Skin of body (tissue), 2 donors: ENCODE data around the gene MUC12. TPM values are rescaled to one million over a fixed set of nuclear protein-coding genes. Genes with fewer than 3 reads are reported as not detected.
"Not testable (repeated sequence)": the region's sequence is repeated elsewhere in the genome, so short reads cannot be mapped to it uniquely, and the experiment has no call there.

Experiments
- DNase-seq: peaks from one replicate; lab custom pipeline; 2025; lab: John Stamatoyannopoulos, UW
- total RNA-seq: library from RNA; depleted of rRNA; stranded (reverse); fragments of >200 nt; gene quantifications from one replicate; pipeline ENCODE4 v1.2.3, GENCODE V29; 2014

The MUC12 gene
- total RNA-seq, 1 donor from 2014 or later: not detected

DNA sequence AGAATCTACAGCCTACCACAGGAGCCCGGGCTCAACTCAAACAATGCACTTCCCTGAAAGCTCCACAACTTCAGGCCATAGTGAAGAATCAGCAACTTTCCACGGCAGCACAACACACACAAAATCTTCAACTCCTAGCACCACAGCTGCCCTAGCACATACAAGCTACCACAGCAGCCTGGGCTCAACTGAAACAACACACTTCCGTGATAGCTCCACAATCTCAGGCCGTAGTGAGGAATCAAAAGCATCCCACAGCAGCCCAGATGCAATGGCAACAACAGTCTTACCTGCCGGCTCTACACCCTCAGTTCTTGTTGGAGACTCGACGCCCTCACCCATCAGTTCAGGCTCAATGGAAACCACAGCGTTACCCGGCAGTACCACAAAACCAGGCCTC is 22.3 kb downstream of the MUC12 start:
- no peak for DNase-seq

DNA sequence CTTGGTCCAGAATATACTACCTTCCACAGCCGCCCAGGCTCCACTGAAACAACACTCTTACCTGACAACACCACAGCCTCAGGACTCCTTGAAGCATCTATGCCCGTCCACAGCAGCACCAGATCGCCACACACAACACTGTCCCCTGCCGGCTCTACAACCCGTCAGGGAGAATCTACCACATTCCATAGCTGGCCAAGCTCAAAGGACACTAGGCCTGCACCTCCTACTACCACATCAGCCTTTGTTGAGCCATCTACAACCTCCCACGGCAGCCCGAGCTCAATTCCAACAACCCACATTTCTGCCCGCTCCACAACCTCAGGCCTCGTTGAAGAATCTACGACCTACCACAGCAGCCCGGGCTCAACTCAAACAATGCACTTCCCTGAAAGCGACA is 22.9 kb downstream of the MUC12 start:
- DNase-seq: not testable (repeated sequence)

DNA sequence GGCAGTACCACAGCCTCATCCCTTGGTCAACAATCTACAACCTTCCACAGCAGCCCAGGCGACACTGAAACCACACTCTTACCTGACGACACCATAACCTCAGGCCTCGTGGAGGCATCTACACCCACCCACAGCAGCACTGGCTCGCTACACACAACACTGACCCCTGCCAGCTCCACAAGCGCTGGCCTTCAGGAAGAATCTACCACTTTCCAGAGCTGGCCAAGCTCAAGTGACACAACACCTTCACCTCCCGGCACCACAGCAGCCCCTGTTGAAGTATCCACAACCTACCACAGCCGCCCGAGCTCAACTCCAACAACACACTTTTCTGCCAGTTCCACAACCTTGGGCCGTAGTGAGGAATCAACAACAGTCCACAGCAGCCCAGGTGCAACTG is 25.3 kb downstream of the MUC12 start:
- not testable (repeated sequence) for DNase-seq

DNA sequence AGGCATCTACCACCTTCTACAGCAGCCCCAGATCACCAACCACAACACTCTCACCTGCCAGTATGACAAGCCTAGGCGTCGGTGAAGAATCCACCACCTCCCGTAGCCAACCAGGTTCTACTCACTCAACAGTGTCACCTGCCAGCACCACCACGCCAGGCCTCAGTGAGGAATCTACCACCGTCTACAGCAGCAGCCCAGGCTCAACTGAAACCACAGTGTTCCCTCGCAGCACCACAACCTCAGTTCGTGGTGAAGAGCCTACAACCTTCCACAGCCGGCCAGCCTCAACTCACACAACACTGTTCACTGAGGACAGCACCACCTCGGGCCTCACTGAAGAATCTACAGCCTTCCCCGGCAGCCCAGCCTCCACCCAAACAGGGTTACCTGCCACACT is 29.2 kb downstream of the MUC12 start:
- DNase-seq: not testable (repeated sequence)

DNA sequence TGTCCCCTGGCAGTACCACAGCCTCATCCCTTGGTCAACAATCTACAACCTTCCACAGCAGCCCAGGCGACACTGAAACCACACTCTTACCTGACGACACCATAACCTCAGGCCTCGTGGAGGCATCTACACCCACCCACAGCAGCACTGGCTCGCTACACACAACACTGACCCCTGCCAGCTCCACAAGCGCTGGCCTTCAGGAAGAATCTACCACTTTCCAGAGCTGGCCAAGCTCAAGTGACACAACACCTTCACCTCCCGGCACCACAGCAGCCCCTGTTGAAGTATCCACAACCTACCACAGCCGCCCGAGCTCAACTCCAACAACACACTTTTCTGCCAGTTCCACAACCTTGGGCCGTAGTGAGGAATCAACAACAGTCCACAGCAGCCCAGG is 30.0 kb downstream of the MUC12 start:
- DNase-seq: not testable (repeated sequence)

DNA sequence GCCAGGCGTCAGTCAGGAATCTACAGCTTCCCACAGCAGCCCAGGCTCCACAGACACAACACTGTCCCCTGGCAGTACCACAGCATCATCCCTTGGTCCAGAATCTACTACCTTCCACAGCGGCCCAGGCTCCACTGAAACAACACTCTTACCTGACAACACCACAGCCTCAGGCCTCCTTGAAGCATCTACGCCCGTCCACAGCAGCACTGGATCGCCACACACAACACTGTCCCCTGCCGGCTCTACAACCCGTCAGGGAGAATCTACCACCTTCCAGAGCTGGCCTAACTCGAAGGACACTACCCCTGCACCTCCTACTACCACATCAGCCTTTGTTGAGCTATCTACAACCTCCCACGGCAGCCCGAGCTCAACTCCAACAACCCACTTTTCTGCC is 30.7 kb downstream of the MUC12 start:
- DNase-seq: not testable (repeated sequence)

DNA sequence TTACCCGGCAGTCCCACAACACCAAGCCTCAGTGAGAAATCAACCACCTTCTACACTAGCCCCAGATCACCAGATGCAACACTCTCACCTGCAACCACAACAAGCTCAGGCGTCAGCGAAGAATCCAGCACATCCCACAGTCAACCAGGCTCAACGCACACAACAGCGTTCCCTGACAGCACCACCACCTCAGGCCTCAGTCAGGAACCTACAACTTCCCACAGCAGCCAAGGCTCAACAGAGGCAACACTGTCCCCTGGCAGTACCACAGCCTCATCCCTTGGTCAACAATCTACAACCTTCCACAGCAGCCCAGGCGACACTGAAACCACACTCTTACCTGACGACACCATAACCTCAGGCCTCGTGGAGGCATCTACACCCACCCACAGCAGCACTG is 33.0 kb downstream of the MUC12 start:
- DNase-seq: not testable (repeated sequence)

DNA sequence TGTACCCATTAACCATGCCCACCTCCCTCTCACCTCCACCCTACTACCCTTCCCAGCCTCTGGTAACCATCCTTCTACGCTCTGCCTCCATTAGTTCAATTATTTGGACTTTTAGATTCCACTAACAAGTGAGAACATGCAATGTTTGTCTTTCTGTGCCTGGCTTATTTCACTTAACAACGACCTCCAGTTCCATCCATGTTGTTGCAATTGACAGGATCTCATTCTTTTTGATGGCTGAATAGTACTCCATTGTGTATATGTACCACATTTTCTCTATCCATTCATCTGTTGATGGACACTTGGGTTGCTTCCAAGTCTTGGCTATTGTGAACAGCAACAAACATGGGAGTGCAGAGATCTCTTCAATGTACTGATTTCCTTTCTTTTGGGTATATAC is 38.0 kb downstream of the MUC12 start:
- not testable (repeated sequence) for DNase-seq

DNA sequence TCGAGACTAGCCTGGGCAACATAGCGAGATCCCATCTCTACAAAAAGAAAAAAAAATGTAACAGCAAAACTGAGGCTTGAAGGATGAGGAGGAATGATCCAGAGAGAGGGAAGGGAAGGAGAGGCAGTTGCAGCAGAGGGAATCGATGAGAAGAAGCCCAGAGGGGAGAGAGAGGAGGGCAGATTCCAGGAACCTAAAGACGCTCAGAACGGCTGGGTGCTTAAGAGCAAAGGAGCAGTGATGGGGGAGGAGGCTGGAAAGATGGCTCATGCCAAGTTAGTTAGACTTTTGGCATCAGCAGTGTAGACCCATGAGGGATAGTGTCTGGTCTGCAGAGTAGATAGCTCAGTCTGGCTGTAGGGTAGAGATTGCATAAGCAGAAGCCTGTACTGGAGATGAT is 40.3 kb downstream of the MUC12 start:
- no peak for DNase-seq

DNA sequence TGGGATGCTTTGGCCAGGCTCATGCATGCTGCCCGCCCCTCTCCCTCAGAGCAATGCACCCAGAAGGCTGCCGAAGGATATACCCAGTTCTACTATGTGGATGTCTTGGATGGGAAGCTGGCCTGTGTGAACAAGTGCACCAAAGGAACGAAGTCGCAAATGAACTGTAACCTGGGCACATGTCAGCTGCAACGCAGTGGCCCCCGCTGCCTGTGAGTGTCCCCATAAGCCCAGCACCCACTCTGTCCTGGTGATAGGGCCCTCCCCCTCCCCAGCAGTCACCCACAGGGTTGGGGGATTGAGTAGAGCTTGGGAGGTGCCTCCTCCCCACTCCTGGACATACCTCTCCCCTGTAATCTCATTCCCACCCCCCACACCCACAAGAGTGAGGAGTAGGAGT is 43.6 kb downstream of the MUC12 start:
- no peak for DNase-seq

DNA sequence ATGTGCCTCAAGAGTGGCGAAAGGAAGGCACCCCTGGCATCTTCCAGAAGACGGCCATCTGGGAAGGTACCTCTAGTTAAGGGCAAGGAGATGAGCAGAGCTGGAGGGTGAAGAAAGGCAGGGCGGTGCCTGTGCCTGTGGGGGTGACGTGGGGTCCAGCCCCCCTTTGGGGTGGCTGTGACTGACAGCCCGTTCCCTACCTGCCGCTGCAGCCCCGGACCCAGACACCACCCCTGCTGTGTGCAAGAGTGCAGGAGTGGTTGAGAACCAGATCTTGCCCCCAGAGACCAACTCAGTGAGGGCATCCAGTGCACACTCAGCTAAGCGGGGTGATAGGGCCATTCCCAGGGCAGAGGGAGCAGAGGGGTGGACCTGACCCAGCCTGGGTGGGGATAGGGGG is 46.3 kb downstream of the MUC12 start:
- no peak for DNase-seq

DNA sequence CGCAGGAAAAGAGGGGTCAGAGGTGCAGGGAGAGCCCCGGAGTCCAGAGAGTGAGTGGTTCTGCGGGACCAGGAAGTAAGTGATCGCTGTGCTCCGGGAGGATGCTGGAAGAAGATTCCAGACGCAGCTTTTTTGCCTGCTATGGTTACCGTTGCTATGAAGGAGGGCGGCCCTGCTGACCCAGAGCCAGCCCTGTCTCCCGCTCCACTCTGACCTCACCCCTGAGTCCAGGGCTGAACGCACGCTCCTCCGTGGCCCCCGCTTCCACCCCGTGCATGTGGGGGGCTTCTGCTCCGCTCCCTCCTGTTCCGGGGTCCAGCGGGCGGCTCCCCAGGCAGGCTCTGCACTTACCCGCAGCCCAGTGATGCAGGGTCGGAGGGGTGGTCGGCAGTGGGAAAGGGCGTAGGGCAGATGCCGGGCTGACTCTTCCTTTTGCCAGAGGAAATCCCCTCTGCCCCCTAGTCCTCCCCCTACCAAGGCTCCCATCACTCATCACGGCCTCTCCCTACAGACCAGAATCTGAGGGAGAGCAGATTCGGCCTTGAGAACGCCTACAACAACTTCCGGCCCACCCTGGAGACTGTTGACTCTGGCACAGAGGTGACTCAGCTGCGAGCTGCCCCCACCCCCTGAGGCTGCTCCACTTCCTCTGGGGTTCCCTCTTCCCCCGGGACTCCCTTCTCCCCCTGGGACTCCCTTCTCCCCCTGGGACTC is 47.9 kb downstream of the MUC12 start:
- peak; percentile 64 for DNase-seq

DNA sequence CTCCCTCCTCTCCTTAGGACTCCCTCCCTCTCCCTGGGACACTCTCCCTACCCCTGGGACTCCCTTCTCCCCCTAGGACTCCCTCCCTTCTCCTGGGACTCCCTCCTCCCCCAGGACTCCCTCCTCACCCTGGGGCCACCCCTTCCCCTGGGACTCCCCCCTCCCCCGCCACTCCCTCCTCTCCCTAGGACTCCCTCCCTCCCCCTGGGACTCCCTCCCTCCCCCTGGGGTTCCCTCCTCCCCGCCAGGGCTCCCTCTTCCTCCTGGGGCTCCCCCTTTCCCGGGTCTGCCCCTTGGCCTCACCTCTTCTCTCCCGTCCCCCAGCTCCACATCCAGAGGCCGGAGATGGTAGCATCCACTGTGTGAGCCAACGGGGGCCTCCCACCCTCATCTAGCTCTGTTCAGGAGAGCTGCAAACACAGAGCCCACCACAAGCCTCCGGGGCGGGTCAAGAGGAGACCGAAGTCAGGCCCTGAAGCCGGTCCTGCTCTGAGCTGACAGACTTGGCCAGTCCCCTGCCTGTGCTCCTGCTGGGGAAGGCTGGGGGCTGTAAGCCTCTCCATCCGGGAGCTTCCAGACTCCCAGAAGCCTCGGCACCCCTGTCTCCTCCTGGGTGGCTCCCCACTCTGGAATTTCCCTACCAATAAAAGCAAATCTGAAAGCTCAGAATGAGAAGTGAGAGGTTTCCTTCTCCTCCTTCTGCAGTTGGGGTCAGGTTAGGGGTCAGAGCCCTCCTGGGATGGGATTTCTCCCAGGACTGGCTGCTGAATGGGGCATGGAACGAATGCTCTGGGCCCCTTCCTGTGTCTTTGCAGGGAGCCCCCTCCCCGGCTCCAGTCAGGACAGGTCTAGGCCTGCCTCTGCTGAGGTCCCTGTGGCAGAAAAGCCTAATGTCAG is 49.2 kb downstream of the MUC12 start:
- no peak for DNase-seq

DNA sequence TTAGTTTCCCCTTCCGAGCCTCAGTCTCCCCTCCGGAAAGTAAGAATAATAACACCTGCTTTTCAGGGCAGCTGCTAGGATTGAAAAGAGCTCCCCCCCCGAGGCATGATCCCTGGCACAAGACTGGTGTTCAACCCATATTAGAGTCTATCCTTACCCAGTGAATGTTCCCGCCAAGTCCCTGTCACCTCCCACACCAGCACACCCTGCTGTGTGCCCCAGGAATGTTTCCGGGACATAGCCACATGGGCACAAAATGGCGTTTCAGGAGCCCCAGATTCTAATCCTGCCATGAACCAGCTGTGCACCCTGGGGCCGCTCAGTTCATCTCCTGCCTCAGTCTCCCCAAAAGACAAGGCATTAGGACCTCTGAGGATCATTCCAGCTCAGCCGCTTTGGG is 51.1 kb downstream of the MUC12 start:
- DNase-seq: no peak

DNA sequence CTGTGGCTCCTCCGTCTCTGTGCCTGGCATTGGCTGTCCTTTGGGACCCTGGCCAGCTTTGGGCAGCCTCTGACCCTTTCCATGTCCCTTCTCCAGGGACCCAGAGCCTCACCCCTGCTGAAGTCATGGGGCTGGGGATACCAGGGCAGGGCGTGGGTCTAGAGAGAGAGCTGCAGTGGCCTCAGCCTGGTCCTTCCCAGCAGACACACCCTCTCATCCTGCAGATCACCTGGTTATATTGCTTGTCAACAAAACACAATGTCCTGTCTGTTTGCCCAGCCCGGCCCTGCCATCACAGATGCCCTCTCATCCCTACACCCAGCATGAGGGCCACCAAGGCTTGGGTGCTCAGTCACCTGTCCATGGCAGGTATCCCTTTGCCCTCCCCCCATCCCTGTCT is 52.3 kb downstream of the MUC12 start:
- no peak for DNase-seq

DNA sequence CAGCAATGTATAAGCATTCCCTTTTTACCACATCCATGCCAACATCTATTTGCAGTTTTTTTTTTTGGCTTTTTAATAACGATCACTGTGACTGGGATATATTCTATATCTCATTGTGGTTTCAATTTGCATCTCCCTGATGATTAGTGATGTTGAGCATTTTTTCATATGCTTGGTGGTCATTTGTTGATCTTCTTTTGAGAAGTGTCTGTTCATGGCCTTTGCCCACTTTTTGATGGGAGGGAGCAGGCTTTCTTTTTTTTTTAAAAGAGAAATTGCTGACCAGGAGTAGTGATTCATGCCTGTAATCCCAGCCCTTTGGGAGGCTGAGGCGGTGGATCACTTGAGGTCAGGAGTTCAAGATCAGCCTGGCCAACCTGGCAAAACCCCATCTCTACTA is 54.5 kb downstream of the MUC12 start:
- no peak for DNase-seq

DNA sequence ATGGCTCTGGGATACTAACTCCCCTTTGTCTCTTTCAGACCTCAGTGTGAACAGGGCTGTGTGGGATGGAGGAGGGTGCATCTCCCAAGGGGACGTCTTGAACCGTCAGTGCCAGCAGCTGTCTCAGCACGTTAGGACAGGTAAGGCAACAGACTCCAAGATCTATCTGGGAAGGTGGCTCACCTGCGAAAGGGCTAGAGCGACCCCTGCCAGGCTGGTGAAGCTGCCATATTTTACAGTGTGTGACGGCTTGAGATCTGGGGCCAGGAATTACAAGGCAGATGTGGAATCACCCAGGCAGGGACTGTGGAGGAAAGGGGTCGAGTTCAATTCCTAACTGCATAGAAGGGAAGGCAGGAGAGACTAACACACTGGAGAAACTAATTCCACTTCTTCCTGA is 61.7 kb downstream of the MUC12 start:
- DNase-seq: no peak

DNA sequence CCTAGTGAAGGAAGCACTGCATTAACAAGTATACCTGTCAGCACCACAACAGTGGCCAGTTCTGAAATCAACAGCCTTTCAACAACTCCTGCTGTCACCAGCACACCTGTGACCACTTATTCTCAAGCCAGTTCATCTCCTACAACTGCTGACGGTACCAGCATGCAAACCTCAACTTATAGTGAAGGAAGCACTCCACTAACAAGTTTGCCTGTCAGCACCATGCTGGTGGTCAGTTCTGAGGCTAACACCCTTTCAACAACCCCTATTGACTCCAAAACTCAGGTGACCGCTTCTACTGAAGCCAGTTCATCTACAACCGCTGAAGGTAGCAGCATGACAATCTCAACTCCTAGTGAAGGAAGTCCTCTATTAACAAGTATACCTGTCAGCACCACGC is 66.6 kb downstream of the MUC12 start:
- no peak for DNase-seq

DNA sequence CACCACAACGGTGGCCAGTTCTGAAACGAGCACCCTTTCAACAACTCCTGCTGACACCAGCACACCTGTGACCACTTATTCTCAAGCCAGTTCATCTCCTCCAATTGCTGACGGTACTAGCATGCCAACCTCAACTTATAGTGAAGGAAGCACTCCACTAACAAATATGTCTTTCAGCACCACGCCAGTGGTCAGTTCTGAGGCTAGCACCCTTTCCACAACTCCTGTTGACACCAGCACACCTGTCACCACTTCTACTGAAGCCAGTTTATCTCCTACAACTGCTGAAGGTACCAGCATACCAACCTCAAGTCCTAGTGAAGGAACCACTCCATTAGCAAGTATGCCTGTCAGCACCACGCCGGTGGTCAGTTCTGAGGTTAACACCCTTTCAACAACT is 71.9 kb downstream of the MUC12 start:
- DNase-seq: not testable (repeated sequence)

DNA sequence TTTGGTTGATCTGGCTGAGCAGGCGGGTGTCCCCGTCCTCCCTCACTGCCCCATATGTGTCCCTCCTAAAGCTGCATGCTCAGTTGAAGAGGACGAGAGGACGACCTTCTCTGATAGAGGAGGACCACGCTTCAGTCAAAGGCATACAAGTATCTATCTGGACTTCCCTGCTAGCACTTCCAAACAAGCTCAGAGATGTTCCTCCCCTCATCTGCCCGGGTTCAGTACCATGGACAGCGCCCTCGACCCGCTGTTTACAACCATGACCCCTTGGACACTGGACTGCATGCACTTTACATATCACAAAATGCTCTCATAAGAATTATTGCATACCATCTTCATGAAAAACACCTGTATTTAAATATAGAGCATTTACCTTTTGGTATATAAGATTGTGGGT is 89.0 kb downstream of the MUC12 start:
- DNase-seq: no peak

DNA sequence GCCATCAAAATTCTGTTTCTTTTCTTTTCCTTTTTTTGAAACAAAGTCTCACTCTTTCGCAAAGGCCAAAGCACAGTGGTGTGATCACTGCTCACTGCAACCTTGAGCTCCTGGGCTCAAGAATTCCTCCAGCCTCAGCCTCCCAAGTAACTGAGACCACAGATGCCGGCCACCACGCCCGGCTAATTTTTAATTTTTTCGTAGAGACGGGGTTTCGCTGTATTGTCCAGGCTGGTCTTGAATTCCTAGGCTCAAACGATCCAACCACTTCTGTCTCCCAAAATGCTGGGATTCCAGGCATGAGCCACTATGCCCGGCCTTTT is 90.2 kb downstream of the MUC12 start:
- DNase-seq: no peak

DNA sequence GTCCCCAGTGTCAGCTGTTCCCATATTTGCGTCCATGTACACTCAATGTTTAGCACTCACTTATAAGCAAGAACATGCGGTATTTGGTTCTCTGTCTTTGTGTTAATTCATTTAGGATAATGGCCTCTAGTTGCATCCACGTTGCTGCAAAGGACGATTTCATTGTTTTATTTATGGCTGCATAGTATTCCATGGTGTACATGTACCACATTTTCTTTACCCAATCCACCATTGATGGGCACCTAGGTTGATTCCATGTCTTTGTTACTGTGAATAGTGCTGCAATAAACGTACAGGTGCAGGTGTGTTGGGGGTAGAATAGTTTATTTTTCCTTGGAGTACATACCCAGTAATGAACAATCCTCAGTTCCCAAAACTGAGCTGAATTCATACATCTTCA is 91.6 kb downstream of the MUC12 start:
- DNase-seq: no peak

DNA sequence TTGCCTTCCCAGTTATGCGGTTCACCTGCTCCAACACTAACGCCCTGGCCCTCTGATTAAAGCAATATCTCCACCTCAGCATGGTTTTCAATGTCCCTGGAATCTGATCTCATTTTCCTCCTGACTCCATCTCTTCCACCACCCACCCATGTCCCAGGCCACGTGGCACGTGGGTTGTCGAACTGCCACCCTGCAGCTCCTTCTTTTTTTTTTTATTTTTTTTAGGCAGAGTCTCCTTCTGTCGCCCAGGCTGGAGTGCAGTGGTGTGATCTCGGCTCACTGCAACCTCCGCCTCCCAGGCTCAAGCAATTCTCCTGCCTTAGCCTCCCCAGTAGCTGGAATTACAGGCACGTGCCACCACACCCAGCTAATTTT is 94.8 kb downstream of the MUC12 start:
- not testable (repeated sequence) for DNase-seq
